Panc1 (cell line): ENCODE data around the gene LRP5. TPM values are rescaled to one million over a fixed set of nuclear protein-coding genes. Genes with fewer than 3 reads are reported as not detected.
A peak's percentile ranks its signal among the peaks of the same experiment; 100 is the strongest.

Source experiments
- ATAC-seq: fragments of 200-7000 bp; cut with Tn5 transposase; 2 replicates; pipeline ENCODE4 v1.9.1; 2020; ENCODE audit warnings: mild to moderate bottlenecking, moderate library complexity
- BruUV-seq: library from RNA; stranded (reverse); fragments of 400-500 nt; replicated peaks from 2 replicates; lab custom pipeline; 2021; lab: Mats Ljungman, UMichigan
- CTCF ChIA-PET: fragments of 300-600 bp; sonication (Branson Sonifier 250); formaldehyde crosslinking; loops from one replicate; lab custom pipeline; 2022; ENCODE audit warnings: antibody characterized with exemption; lab: Charles Lee
- POLR2A ChIA-PET: fragments of 300-600 bp; sonication (Branson Sonifier 250); formaldehyde crosslinking; loops from one replicate; lab custom pipeline; 2022; ENCODE audit warnings: antibody characterized with exemption; lab: Charles Lee
- DNase-seq: peaks from one replicate; pipeline ENCODE4 v3.0.0-alpha.2; 2010; ENCODE audit warnings: low read depth, low spot score
- H3K27ac ChIP-seq: 2 replicates; pipeline ENCODE4 v1.5.1; 2011; ENCODE audit warnings: mild to moderate bottlenecking, low read length, inconsistent platforms
- H3K27me3 ChIP-seq: fragments of 200-500 bp; sonication (Bioruptor generic); 2 replicates; pipeline ENCODE4 v1.6.0; 2014; ENCODE audit warnings: low read length, inconsistent platforms; ENCODE audit not compliant: control insufficient read depth, insufficient read depth
- H3K36me3 ChIP-seq: fragments of 200-500 bp; sonication (Bioruptor generic); 2 replicates; pipeline ENCODE4 v1.5.1; 2014; ENCODE audit warnings: inconsistent platforms, mild to moderate bottlenecking, low read length, moderate library complexity; ENCODE audit not compliant: control insufficient read depth, insufficient read depth
- H3K4me1 ChIP-seq: 2 replicates; pipeline ENCODE4 v1.5.1; 2011; ENCODE audit warnings: inconsistent platforms, mild to moderate bottlenecking, low read length, moderate library complexity; ENCODE audit not compliant: control insufficient read depth, insufficient read depth
- H3K4me3 ChIP-seq, 2 experiments: 2 replicates each; pipeline ENCODE4 v1.5.1; 2011 to 2012; ENCODE audit warnings: low read depth in 2 of 2, low read length in 2 of 2, mild to moderate bottlenecking in 2 of 2, inconsistent platforms in 1 of 2, moderate library complexity in 1 of 2
- H3K9me3 ChIP-seq: fragments of 200-500 bp; sonication (Bioruptor generic); 2 replicates; pipeline ENCODE4 v1.5.1; 2014; ENCODE audit warnings: low read depth, mild to moderate bottlenecking, inconsistent platforms, low read length, moderate library complexity; ENCODE audit not compliant: control insufficient read depth, insufficient read depth
- POLR2AphosphoS5 ChIP-seq: IDR thresholded peaks from 2 replicates; pipeline ENCODE4 v1.6.1; 2012; ENCODE audit warnings: mild to moderate bottlenecking, low read depth, low read length, moderate library complexity
- SIN3A ChIP-seq: IDR thresholded peaks from 2 replicates; pipeline ENCODE4 v1.6.1; 2012; ENCODE audit warnings: low read depth, mild to moderate bottlenecking, low read length, moderate library complexity, borderline replicate concordance; ENCODE audit not compliant: insufficient read depth
- TCF7L2 ChIP-seq: IDR thresholded peaks from 2 replicates; pipeline ENCODE4 v1.6.1; 2011; ENCODE audit warnings: mild to moderate bottlenecking, low read depth, low read length, inconsistent platforms
- in situ Hi-C: cut with HindIII; loops from 2 replicates; pipeline ENCODE4 v1.10.0; 2016; ENCODE audit warnings: low sequenced_read_pairs, low pct_unique_long_range_greater_than_20kb
- intact Hi-C: fragments of 100-400 bp; cut with micrococcal nuclease; formaldehyde crosslinking; loops from one replicate; pipeline ENCODE4 v1.10.0; 2022; ENCODE audit not compliant: unreplicated experiment
- total RNA-seq: library from RNA; stranded (reverse); gene quantifications from one replicate; pipeline ENCODE4 v1.2.1, GENCODE V29; 2021; ENCODE audit not compliant: unreplicated experiment
- TF ChIP-seq, protein P1 (sequence below), 2 experiments: IDR thresholded peaks; 2 replicates each; pipeline ENCODE4 v1.6.1; 2011 to 2012; ENCODE audit warnings: low read depth in 2 of 2, control low read depth in 1 of 2, low read length in 1 of 2, mild to moderate bottlenecking in 1 of 2, moderate library complexity in 1 of 2; ENCODE audit not compliant: insufficient read depth in 1 of 2
- TF ChIP-seq, protein P2 (sequence below): fragments of 450-650 bp; IDR thresholded peaks from 2 replicates; pipeline ENCODE4 v1.5.1; 2017; ENCODE audit warnings: mild to moderate bottlenecking

LRP5 gene
- total RNA-seq, 1 experiment from 2014 or later = 171 TPM

- TF ChIP-seq, protein P1, sequence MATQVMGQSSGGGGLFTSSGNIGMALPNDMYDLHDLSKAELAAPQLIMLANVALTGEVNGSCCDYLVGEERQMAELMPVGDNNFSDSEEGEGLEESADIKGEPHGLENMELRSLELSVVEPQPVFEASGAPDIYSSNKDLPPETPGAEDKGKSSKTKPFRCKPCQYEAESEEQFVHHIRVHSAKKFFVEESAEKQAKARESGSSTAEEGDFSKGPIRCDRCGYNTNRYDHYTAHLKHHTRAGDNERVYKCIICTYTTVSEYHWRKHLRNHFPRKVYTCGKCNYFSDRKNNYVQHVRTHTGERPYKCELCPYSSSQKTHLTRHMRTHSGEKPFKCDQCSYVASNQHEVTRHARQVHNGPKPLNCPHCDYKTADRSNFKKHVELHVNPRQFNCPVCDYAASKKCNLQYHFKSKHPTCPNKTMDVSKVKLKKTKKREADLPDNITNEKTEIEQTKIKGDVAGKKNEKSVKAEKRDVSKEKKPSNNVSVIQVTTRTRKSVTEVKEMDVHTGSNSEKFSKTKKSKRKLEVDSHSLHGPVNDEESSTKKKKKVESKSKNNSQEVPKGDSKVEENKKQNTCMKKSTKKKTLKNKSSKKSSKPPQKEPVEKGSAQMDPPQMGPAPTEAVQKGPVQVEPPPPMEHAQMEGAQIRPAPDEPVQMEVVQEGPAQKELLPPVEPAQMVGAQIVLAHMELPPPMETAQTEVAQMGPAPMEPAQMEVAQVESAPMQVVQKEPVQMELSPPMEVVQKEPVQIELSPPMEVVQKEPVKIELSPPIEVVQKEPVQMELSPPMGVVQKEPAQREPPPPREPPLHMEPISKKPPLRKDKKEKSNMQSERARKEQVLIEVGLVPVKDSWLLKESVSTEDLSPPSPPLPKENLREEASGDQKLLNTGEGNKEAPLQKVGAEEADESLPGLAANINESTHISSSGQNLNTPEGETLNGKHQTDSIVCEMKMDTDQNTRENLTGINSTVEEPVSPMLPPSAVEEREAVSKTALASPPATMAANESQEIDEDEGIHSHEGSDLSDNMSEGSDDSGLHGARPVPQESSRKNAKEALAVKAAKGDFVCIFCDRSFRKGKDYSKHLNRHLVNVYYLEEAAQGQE (IDR thresholded peaks at IDR 0.05; ENCODE audit: insufficient read depth in 1 of 2, low read depth in 2 of 2, low read length in 1 of 2) = no peak
- no peak for TF ChIP-seq SIN3A
- no peak for TF ChIP-seq POLR2AphosphoS5
- TF ChIP-seq TCF7L2 = no peak
- TF ChIP-seq, protein P2, sequence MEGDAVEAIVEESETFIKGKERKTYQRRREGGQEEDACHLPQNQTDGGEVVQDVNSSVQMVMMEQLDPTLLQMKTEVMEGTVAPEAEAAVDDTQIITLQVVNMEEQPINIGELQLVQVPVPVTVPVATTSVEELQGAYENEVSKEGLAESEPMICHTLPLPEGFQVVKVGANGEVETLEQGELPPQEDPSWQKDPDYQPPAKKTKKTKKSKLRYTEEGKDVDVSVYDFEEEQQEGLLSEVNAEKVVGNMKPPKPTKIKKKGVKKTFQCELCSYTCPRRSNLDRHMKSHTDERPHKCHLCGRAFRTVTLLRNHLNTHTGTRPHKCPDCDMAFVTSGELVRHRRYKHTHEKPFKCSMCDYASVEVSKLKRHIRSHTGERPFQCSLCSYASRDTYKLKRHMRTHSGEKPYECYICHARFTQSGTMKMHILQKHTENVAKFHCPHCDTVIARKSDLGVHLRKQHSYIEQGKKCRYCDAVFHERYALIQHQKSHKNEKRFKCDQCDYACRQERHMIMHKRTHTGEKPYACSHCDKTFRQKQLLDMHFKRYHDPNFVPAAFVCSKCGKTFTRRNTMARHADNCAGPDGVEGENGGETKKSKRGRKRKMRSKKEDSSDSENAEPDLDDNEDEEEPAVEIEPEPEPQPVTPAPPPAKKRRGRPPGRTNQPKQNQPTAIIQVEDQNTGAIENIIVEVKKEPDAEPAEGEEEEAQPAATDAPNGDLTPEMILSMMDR = no peak
- no peak overlapping the region for H3K27ac ChIP-seq
- DNase-seq (no peak), ATAC-seq (peak; percentile 40; the same call in 1 of the 2 replicates)
- intact Hi-C loops (no loop called here), in situ Hi-C loops (no loop called here)
- CTCF ChIA-PET = no interaction called here
- BruUV-seq = no TSS peak
- no peak overlapping the region for H3K4me3 ChIP-seq
- POLR2A ChIA-PET = interaction anchor here (0.5 kb wide), 1 partner anchor 264 kb away, joined by 9 read pairs; no protein-coding TSS in a partner anchor
- no peaks in the 10 kb centered on the region for H3K27me3 ChIP-seq
- no peaks in the 10 kb centered on the region for H3K9me3 ChIP-seq
- no peaks in the 10 kb centered on the region for H3K36me3 ChIP-seq
- peaks cover 12% of the 10 kb centered on the region for H3K4me1 ChIP-seq
These were observed 168.6 kb downstream of the LRP5 start for GRCh38 chr11:68480852-68481510.

GRCh38 chr11:68481579-68482240 is 169.3 kb downstream of the LRP5 start:
- TF ChIP-seq, protein P1 (IDR thresholded peaks at IDR 0.05; ENCODE audit: insufficient read depth in 1 of 2, low read depth in 2 of 2, low read length in 1 of 2) = no peak
- no peak for TF ChIP-seq POLR2AphosphoS5
- no peak for TF ChIP-seq SIN3A
- no peak for TF ChIP-seq TCF7L2
- TF ChIP-seq, protein P2 = no peak
- Histone ChIP-seq H3K4me3 (no peak overlapping the region), H3K9me3 (no peaks in the 10 kb centered on the region), H3K27me3 (no peaks in the 10 kb centered on the region), H3K4me1 (peaks cover 12% of the 10 kb centered on the region), H3K36me3 (no peaks in the 10 kb centered on the region), H3K27ac (no peak overlapping the region)
- DNase-seq (no peak), ATAC-seq (peak; percentile 31; the same call in 1 of the 2 replicates)
- CTCF ChIA-PET = no interaction called here
- in situ Hi-C loops (no loop called here), intact Hi-C loops (no loop called here)
- POLR2A ChIA-PET = interaction anchor here (0.7 kb wide), 2 partner anchors 12 to 14 kb away, joined by 9 to 13 read pairs; no protein-coding TSS in a partner anchor
- TSS peak; percentile 21 for BruUV-seq
